Sigmoid colon (tissue), 7 donors: ENCODE data around the gene CAMTA1. TPM values are rescaled to one million over a fixed set of nuclear protein-coding genes. Genes with fewer than 3 reads are reported as not detected.
"Not testable (repeated sequence)": the region's sequence is repeated elsewhere in the genome, so short reads cannot be mapped to it uniquely, and the experiment has no call there.

Experiments
- DNase-seq: peaks from one replicate; pipeline ENCODE4 v3.0.0-alpha.2; 2019
- H3K27ac ChIP-seq, 4 donors: fragments of 200-600 bp; sonication (generic); one replicate each; pipeline ENCODE4 v1.5.1; 2016 to 2019; ENCODE audit warnings: mild to moderate bottlenecking in 1 of 4
- H3K27me3 ChIP-seq, 3 donors: fragments of 200-600 bp; sonication (generic); one replicate each; pipeline ENCODE4 v1.5.1; 2019; ENCODE audit warnings: mild to moderate bottlenecking in 1 of 3
- H3K36me3 ChIP-seq, 4 donors: fragments of 200-600 bp; sonication (generic); one replicate each; pipeline ENCODE4 v1.5.1; 2016 to 2019
- H3K4me1 ChIP-seq, 4 donors: fragments of 200-600 bp; sonication (generic); one replicate each; pipeline ENCODE4 v1.5.1; 2017 to 2019
- H3K4me3 ChIP-seq, 4 donors: fragments of 200-600 bp; sonication (generic); one replicate each; pipeline ENCODE4 v1.5.1; 2017 to 2019; ENCODE audit warnings: mild to moderate bottlenecking in 2 of 4, moderate library complexity in 1 of 4
- H3K9me3 ChIP-seq, 4 donors: fragments of 200-600 bp in 3 of 4; sonication (generic) in 3 of 4; one replicate each; pipeline versions ENCODE4 v1.5.1 to v1.6.1; 2013 to 2019
- EP300 ChIP-seq, 4 donors: sonication (generic); formaldehyde crosslinking; IDR thresholded peaks; one replicate each; pipeline ENCODE4 v1.6.1; 2017; ENCODE audit warnings: antibody characterized with exemption in 4 of 4
- POLR2A ChIP-seq, 2 donors: fragments of 450-650 bp; IDR thresholded peaks; one replicate each; pipeline ENCODE4 v1.6.1; 2016; ENCODE audit warnings: antibody characterized with exemption in 2 of 2, mild to moderate bottlenecking in 2 of 2, moderate library complexity in 2 of 2
- POLR2AphosphoS5 ChIP-seq, 4 donors: sonication (generic); formaldehyde crosslinking; IDR thresholded peaks; one replicate each; pipeline ENCODE4 v1.6.1; 2017; ENCODE audit warnings: antibody characterized with exemption in 4 of 4
- WGBS, 2 donors: extraction: QIAGEN DNeasy Blood & Tissue Kit; methylation state at CpG; one replicate each; pipeline ENCODE4 v1.1.7; 2013; 5-methylcytosine and 5-hydroxymethylcytosine counted together
- intact Hi-C: fragments of 100-400 bp; cut with DNase I; formaldehyde crosslinking; loops from one replicate; pipeline ENCODE4 v1.15.1; 2023
- polyA plus RNA-seq, 3 donors: library from polyadenylated mRNA; stranded (reverse); fragments of 200-250 nt; gene quantifications; one replicate each; pipeline ENCODE4 v1.2.3, GENCODE V29; 2013
- total RNA-seq, 4 donors: library from RNA; depleted of rRNA; stranded (reverse); fragments of >200 nt; gene quantifications; one replicate each; pipeline ENCODE4 v1.1.0, GENCODE V29; 2016
- TF ChIP-seq, protein P1 (sequence below), 4 experiments: fragments of 450-650 bp in 3 of 4; fragments of 200-600 bp in 1 of 4; IDR thresholded peaks; one replicate each; pipeline ENCODE4 v1.5.1; 2016 to 2019; ENCODE audit warnings: antibody characterized with exemption in 4 of 4, mild to moderate bottlenecking in 3 of 4, moderate library complexity in 2 of 4
- donor health status: healthy with polysubstance abuse.
- donor health status: Bipolar disorder and iron deficiency.
- donor health status: healthy.

The CAMTA1 gene
- total and polyA plus RNA-seq, 7 donors: 97.9 to 196 (median 177) TPM

GRCh38 chr1:7690496-7691182, 905.4 kb downstream of the CAMTA1 start:
- WGBS, 2 donors: 92% methylated on average over 17 of the region's 17 CpGs
- Histone ChIP-seq H3K9me3 (peaks cover 0 to 4% (median 0%) of the 10 kb centered on the region in 4 donors), H3K4me3 (no peak overlapping the region), H3K27ac (no peak overlapping the region), H3K4me1 (no peaks in the 10 kb centered on the region), H3K36me3 (no peaks in the 10 kb centered on the region), H3K27me3 (peaks cover 0 to 13% (median 0%) of the 10 kb centered on the region in 3 donors)
- DNase-seq: no peak
- TF ChIP-seq, protein P1, sequence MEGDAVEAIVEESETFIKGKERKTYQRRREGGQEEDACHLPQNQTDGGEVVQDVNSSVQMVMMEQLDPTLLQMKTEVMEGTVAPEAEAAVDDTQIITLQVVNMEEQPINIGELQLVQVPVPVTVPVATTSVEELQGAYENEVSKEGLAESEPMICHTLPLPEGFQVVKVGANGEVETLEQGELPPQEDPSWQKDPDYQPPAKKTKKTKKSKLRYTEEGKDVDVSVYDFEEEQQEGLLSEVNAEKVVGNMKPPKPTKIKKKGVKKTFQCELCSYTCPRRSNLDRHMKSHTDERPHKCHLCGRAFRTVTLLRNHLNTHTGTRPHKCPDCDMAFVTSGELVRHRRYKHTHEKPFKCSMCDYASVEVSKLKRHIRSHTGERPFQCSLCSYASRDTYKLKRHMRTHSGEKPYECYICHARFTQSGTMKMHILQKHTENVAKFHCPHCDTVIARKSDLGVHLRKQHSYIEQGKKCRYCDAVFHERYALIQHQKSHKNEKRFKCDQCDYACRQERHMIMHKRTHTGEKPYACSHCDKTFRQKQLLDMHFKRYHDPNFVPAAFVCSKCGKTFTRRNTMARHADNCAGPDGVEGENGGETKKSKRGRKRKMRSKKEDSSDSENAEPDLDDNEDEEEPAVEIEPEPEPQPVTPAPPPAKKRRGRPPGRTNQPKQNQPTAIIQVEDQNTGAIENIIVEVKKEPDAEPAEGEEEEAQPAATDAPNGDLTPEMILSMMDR (IDR thresholded peaks at IDR 0.05): no peak
- TF ChIP-seq EP300 (IDR thresholded peaks at IDR 0.05) (no peak), POLR2AphosphoS5 (IDR thresholded peaks at IDR 0.05) (no peak)
- intact Hi-C loops: no loop called here

DNA sequence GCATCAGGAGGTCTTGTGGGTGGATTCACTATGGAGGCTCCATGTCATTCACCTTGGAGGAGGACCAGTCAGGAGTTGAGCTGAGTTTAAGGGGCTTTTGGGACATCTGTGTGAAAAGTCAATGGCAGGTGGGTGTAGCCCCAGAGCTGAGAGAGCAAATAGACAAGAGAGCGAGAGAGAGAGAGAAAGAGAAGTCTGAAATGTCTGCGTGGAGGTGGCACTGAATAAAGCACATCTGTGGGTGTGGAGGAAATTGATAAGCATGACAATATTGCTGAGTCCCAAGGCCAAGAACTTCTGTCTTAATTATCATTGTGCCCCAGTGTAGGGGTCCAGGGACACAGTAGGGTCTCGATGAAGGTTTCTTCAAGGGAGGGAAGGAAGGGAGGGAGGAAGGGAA, 906.3 kb downstream of the CAMTA1 start:
- Histone ChIP-seq H3K9me3 (peaks cover 0 to 4% (median 0%) of the 10 kb centered on the region in 4 donors), H3K4me1 (no peaks in the 10 kb centered on the region), H3K4me3 (no peak overlapping the region), H3K27me3 (peaks cover 0 to 13% (median 0%) of the 10 kb centered on the region in 3 donors), H3K36me3 (no peaks in the 10 kb centered on the region), H3K27ac (no peak overlapping the region)
- intact Hi-C loops: no loop called here
- TF ChIP-seq, protein P1 (IDR thresholded peaks at IDR 0.05): no peak
- no peak for TF ChIP-seq POLR2A (IDR thresholded peaks at IDR 0.05)
- no peak for TF ChIP-seq EP300 (IDR thresholded peaks at IDR 0.05)
- no peak for TF ChIP-seq POLR2AphosphoS5 (IDR thresholded peaks at IDR 0.05)
- WGBS, 2 donors: 85 to 89% methylated on average over 3 of the region's 3 CpGs
- DNase-seq: no peak

- Histone ChIP-seq H3K27ac (no peak overlapping the region), H3K9me3 (peaks cover 0 to 4% (median 0%) of the 10 kb centered on the region in 4 donors), H3K4me1 (no peaks in the 10 kb centered on the region), H3K36me3 (no peaks in the 10 kb centered on the region), H3K27me3 (peaks cover 0 to 13% (median 0%) of the 10 kb centered on the region in 3 donors), H3K4me3 (no peak overlapping the region)
- TF ChIP-seq POLR2A (IDR thresholded peaks at IDR 0.05): no peak
- TF ChIP-seq, protein P1 (IDR thresholded peaks at IDR 0.05): no peak
- TF ChIP-seq EP300 (IDR thresholded peaks at IDR 0.05): no peak
- no peak for TF ChIP-seq POLR2AphosphoS5 (IDR thresholded peaks at IDR 0.05)
- intact Hi-C loops: no loop called here
- 90 to 95% methylated on average over 3 of the region's 3 CpGs for WGBS, 2 donors
- no peak for DNase-seq
Measured at GRCh38 chr1:7692005-7692404, 906.8 kb downstream of the CAMTA1 start.

GRCh38 chr1:7693037-7693436, 907.8 kb downstream of the CAMTA1 start:
- H3K27ac ChIP-seq, H3K4me3 ChIP-seq, H3K9me3 ChIP-seq, DNase-seq, H3K36me3 ChIP-seq, intact Hi-C loops, H3K4me1 ChIP-seq: not testable (repeated sequence)
- H3K27me3 ChIP-seq: peaks cover 0 to 13% (median 0%) of the 10 kb centered on the region in 3 donors
- 73 to 88% methylated on average over 5 of the region's 5 CpGs for WGBS, 2 donors

- H3K27me3 ChIP-seq: peaks cover 0 to 13% (median 0%) of the 10 kb centered on the region in 3 donors
- intact Hi-C loops: no loop called here
- H3K36me3 ChIP-seq: no peaks in the 10 kb centered on the region
- no peak for DNase-seq
- peaks cover 0 to 4% (median 0%) of the 10 kb centered on the region in 4 donors for H3K9me3 ChIP-seq
- no peak overlapping the region for H3K27ac ChIP-seq
- no peak overlapping the region for H3K4me3 ChIP-seq
- no peak for TF ChIP-seq EP300 (IDR thresholded peaks at IDR 0.05)
- no peak for TF ChIP-seq POLR2A (IDR thresholded peaks at IDR 0.05)
- TF ChIP-seq, protein P1 (IDR thresholded peaks at IDR 0.05): no peak
- no peak for TF ChIP-seq POLR2AphosphoS5 (IDR thresholded peaks at IDR 0.05)
- no peaks in the 10 kb centered on the region for H3K4me1 ChIP-seq
- 16 to 62% methylated on average over 2 of the region's 2 CpGs for WGBS, 2 donors
Measured at GRCh38 chr1:7693662-7694061, 908.4 kb downstream of the CAMTA1 start.
